Erythroblast (primary cell): ENCODE measurements around the gene PURB.

ENCODE experiments used
- GATA1 ChIP-seq: IDR thresholded peaks from 2 replicates; pipeline ENCODE4 v1.6.1; 2011; ENCODE audit warnings: low read depth, mild to moderate bottlenecking, control low read depth, low read length, moderate library complexity
- POLR2A ChIP-seq: IDR thresholded peaks from 2 replicates; pipeline ENCODE4 v1.6.1; 2011; ENCODE audit warnings: mild to moderate bottlenecking, low read length

DNA sequence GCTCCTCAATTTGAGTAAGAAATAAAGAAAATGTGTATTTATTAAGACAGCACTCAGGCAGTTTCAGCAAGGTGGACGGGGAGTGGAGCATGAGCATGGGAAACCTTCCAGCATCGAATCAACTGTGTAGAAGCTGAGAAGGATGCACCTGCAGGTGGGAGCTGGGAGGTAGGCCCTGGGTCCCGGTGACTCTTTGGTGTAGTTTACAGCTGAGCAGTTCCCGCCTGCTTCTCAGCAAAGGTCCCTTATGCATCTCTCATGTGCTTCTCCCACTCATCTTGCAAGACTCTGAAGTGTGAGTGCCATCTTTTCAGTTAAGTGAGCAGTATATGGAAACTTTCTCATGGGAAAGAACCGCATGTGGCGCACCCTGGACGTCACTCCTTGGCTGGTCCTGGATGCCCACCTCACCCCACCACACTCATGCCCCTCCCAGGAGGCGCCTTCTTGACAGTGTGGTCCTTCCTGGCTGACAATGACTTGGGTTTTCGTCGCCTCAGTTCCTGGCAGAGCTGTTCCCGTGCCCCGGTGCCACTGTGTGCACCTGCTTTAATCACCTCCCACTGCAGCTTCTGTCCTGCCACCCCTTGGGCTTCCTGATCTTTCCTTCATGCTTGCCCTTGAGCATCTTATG, 19.8 kb upstream of the PURB start:
- TF ChIP-seq POLR2A (no peak), GATA1 (no peak)
